ENCODE measurements around the gene C5orf22. TPM values are rescaled to one million over a fixed set of nuclear protein-coding genes. Genes with fewer than 3 reads are reported as not detected.
A peak's percentile ranks its signal among the peaks of the same experiment; 100 is the strongest.
"Not testable (repeated sequence)": the region's sequence is repeated elsewhere in the genome, so short reads cannot be mapped to it uniquely, and the experiment has no call there.

The C5orf22 gene
- total RNA-seq, 1 donor from 2014 or later = 17.2 TPM

DNA sequence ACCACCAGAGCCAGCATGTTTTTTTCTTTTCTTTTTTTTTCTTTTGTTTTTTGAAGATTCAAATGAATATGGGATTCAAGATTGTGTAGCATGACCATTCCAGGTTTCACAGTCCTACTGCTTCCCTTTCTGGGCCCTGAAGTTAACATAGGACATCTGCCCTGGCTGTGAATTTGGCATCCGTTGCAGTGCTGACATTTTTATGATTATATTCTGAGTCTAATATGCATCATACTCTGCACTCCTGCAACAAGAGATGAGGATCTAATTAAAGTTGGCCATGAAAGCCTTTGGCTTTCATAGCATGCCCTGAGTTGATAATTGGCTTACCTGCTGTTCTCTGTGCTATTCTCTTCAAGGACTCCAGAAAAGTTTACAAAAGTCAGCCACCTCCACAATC lies 29.8 kb downstream of the C5orf22 start:
- Mint-ChIP-seq H3K27ac (ENCODE audit: unreplicated experiment) (no peak overlapping the region), H3K4me3 (ENCODE audit: unreplicated experiment) (no peak overlapping the region), H3K36me3 (ENCODE audit: low read depth) (peaks cover 4% of the 10 kb centered on the region), H3K27me3 (ENCODE audit: low read depth) (no peaks in the 10 kb centered on the region), H3K9me3 (ENCODE audit: low read depth) (peaks cover 6% of the 10 kb centered on the region), H3K4me1 (ENCODE audit: low read depth) (no peaks in the 10 kb centered on the region)
- no peak for DNase-seq (ENCODE audit: low spot score)
- TF ChIP-seq, protein P1, sequence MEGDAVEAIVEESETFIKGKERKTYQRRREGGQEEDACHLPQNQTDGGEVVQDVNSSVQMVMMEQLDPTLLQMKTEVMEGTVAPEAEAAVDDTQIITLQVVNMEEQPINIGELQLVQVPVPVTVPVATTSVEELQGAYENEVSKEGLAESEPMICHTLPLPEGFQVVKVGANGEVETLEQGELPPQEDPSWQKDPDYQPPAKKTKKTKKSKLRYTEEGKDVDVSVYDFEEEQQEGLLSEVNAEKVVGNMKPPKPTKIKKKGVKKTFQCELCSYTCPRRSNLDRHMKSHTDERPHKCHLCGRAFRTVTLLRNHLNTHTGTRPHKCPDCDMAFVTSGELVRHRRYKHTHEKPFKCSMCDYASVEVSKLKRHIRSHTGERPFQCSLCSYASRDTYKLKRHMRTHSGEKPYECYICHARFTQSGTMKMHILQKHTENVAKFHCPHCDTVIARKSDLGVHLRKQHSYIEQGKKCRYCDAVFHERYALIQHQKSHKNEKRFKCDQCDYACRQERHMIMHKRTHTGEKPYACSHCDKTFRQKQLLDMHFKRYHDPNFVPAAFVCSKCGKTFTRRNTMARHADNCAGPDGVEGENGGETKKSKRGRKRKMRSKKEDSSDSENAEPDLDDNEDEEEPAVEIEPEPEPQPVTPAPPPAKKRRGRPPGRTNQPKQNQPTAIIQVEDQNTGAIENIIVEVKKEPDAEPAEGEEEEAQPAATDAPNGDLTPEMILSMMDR (IDR thresholded peaks at IDR 0.05) = no peak

DNA sequence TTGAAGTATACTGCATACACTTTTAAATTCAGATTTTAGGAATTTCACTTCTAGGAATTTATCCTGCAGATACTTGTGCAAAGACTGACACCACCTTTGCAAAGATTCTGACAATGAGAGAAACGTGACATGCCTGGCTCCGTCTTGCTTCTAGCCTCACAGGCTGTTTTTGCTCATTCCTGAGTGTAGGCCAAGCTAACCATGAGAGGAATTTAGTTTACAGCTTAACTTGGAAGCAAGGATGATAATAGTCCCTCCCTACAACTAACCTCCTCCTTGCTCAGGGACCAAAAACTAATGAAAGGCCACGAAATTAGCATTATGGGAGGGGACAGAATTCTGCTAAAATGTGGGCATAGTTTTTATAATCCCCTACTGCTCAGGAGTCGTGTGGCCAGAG lies 31.1 kb downstream of the C5orf22 start:
- TF ChIP-seq, protein P1 (IDR thresholded peaks at IDR 0.05) = no peak
- H3K27me3 Mint-ChIP-seq (ENCODE audit: low read depth) = no peaks in the 10 kb centered on the region
- DNase-seq (ENCODE audit: low spot score) = no peak

DNA sequence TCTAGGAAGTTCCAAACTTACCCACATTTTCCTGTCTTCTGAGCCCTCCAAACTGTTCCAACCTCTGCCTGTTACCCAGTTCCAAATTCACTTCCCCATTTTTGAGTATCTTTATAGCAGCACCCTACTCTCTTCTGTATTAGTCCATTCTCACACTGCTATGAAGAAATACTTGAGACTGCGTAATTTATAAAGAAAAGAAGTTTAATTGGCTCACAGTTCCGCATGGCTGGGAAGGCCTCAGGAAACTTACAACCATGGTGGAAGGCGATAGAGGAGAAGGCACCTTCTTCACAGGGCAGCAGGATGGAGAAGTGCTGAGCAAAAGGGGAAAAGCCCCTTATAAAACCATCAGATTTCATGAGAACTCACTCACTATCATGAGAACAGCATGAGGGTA lies 34.3 kb downstream of the C5orf22 start:
- not testable (repeated sequence) for H3K36me3 Mint-ChIP-seq (ENCODE audit: low read depth); DNase-seq (ENCODE audit: low spot score); H3K27ac Mint-ChIP-seq (ENCODE audit: unreplicated experiment); H3K27me3 Mint-ChIP-seq (ENCODE audit: low read depth); H3K9me3 Mint-ChIP-seq (ENCODE audit: low read depth); H3K4me3 Mint-ChIP-seq (ENCODE audit: unreplicated experiment); H3K4me1 Mint-ChIP-seq (ENCODE audit: low read depth)

More for the DNA sequence above, 31.1 kb downstream of the C5orf22 start:
- peaks cover 4% of the 10 kb centered on the region for H3K36me3 Mint-ChIP-seq (ENCODE audit: low read depth)
- peak overlapping the region; percentile 5 for H3K27ac Mint-ChIP-seq (ENCODE audit: unreplicated experiment)
- H3K4me1 Mint-ChIP-seq (ENCODE audit: low read depth) = no peaks in the 10 kb centered on the region
- peaks cover 6% of the 10 kb centered on the region for H3K9me3 Mint-ChIP-seq (ENCODE audit: low read depth)
- H3K4me3 Mint-ChIP-seq (ENCODE audit: unreplicated experiment) = no peak overlapping the region

DNA sequence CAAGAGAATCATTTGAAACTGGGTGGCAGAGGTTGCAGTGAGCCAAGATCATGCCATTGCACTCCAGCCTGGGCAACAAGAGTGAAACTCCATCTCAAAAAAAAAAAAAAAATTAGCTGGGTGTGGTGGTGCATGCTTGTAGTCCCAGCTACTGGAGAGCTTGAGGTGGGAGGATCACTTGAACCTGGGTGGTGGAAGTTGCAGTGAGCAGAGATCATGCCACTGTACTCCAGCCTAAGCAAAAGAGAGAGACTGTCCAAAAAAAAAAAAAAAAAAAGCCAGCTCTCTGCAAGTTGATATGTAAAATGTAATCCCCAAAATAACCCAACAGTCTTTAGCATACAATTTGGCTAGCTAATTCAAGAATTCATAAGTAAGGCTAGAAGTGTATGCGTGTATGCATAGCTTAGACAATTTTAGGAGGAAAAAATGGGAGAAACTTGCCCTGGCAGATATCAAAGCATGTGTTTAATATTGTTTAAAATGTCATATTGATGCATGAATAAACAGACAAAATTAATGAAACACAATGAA lies 36.3 kb downstream of the C5orf22 start:
- H3K36me3 Mint-ChIP-seq (ENCODE audit: low read depth) = peaks cover 4% of the 10 kb centered on the region
- H3K27me3 Mint-ChIP-seq (ENCODE audit: low read depth) = no peaks in the 10 kb centered on the region
- no peak for DNase-seq (ENCODE audit: low spot score)
- peaks cover 6% of the 10 kb centered on the region for H3K9me3 Mint-ChIP-seq (ENCODE audit: low read depth)
- TF ChIP-seq, protein P1 (IDR thresholded peaks at IDR 0.05) = no peak
- H3K4me3 Mint-ChIP-seq (ENCODE audit: unreplicated experiment) = no peak overlapping the region
- no peak overlapping the region for H3K27ac Mint-ChIP-seq (ENCODE audit: unreplicated experiment)
- H3K4me1 Mint-ChIP-seq (ENCODE audit: low read depth) = peaks cover 2% of the 10 kb centered on the region

DNA sequence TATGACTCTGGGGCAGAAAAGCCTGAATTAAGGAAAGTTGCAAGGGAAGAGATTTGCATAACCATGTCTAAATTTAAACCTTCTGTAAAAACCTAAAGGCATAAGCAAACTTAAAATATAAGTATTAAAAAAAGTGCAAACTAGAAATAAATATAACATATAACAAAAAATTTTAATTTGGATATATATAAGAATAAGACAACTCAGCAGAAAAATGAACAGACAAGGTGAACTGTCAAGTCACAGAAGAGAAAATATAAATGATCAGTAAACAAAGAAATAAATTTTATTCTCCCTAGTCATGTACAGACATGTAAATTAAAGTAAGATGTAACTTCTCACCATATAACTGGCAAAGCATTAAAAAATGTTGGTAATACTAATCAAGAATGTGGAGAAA lies 37.0 kb downstream of the C5orf22 start:
- H3K9me3 Mint-ChIP-seq (ENCODE audit: low read depth) = peaks cover 6% of the 10 kb centered on the region
- H3K27me3 Mint-ChIP-seq (ENCODE audit: low read depth) = no peaks in the 10 kb centered on the region
- TF ChIP-seq, protein P1 (IDR thresholded peaks at IDR 0.05) = no peak
- DNase-seq (ENCODE audit: low spot score) = no peak
- no peak overlapping the region for H3K4me3 Mint-ChIP-seq (ENCODE audit: unreplicated experiment)
- no peak overlapping the region for H3K27ac Mint-ChIP-seq (ENCODE audit: unreplicated experiment)
- H3K4me1 Mint-ChIP-seq (ENCODE audit: low read depth) = peaks cover 2% of the 10 kb centered on the region
- peaks cover 4% of the 10 kb centered on the region for H3K36me3 Mint-ChIP-seq (ENCODE audit: low read depth)

DNA sequence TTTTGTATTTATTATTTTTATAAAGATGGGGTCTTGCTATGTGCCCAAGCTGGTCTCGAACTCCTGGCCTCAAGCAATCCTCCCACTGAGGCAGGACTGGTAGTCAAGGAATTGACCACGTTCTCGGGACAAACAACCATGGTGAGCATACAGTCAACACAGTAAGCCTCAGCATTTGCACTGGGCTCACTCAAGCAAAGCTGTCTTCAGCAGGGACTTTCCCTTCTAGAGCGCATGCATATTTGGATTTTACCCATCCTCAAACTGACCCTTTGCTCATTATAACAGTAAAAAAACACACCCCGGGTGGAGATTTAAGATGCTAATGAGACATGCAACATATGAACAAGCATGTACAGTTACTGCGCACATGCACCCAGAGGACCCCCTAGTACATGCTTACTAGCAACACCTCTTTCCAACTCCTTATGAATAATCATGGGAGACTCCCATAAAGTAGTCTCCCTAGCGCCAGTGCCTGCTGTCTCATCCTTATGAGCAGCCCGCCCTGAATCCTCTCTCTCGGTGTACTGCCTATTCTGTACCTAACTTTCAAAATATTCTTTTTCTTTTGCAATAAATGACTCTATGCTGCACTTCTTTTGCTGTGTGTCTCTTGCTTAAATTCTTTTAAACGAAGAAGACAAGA lies 41.5 kb downstream of the C5orf22 start:
- Mint-ChIP-seq H3K27me3 (ENCODE audit: low read depth) (peaks cover 21% of the 10 kb centered on the region), H3K27ac (ENCODE audit: unreplicated experiment) (no peak overlapping the region), H3K9me3 (ENCODE audit: low read depth) (no peaks in the 10 kb centered on the region), H3K36me3 (ENCODE audit: low read depth) (no peaks in the 10 kb centered on the region), H3K4me3 (ENCODE audit: unreplicated experiment) (no peak overlapping the region), H3K4me1 (ENCODE audit: low read depth) (peaks cover 2% of the 10 kb centered on the region)
- no peak for DNase-seq (ENCODE audit: low spot score)
- TF ChIP-seq, protein P1 (IDR thresholded peaks at IDR 0.05) = no peak
